Peyer's patch (tissue), 4 donors: ENCODE data around the gene DNAJC15. TPM values are rescaled to one million over a fixed set of nuclear protein-coding genes. Genes with fewer than 3 reads are reported as not detected.

Experiments
- DNase-seq, 3 donors: peaks; one replicate each; pipeline ENCODE4 v3.0.0-alpha.2; 2017 to 2019
- H3K27ac ChIP-seq, 4 donors: fragments of 200-600 bp; sonication (generic); one replicate each; pipeline ENCODE4 v1.5.1; 2016 to 2019
- H3K27me3 ChIP-seq, 2 donors: fragments of 200-600 bp; sonication (generic); one replicate each; pipeline ENCODE4 v1.5.1; 2019
- H3K36me3 ChIP-seq, 3 donors: fragments of 200-600 bp; sonication (generic); one replicate each; pipeline ENCODE4 v1.5.1; 2016 to 2019
- H3K4me1 ChIP-seq, 4 donors: fragments of 200-600 bp; sonication (generic); one replicate each; pipeline ENCODE4 v1.5.1; 2016 to 2019
- H3K4me3 ChIP-seq, 4 donors: fragments of 200-600 bp; sonication (generic); 1 replicate in 3 of 4; 2 replicates in 1 of 4; pipeline ENCODE4 v1.5.1; 2016 to 2019; ENCODE audit warnings: mild to moderate bottlenecking in 1 of 4
- H3K9me3 ChIP-seq, 4 donors: fragments of 200-600 bp; sonication (generic); one replicate each; pipeline ENCODE4 v1.5.1; 2016 to 2019; ENCODE audit warnings: mild to moderate bottlenecking in 1 of 4
- CTCF ChIP-seq, 6 experiments: fragments of 450-650 bp in 4 of 6; fragments of 200-600 bp in 2 of 6; sonication (generic) in 1 of 6; IDR thresholded peaks; one replicate each; pipeline ENCODE4 v1.5.1; 2017 to 2019; ENCODE audit warnings: antibody characterized with exemption in 6 of 6, mild to moderate bottlenecking in 3 of 6, moderate library complexity in 1 of 6
- POLR2A ChIP-seq, 2 donors: fragments of 450-650 bp; IDR thresholded peaks; one replicate each; pipeline ENCODE4 v1.5.1; 2017; ENCODE audit warnings: antibody characterized with exemption in 2 of 2, mild to moderate bottlenecking in 2 of 2, moderate library complexity in 2 of 2
- total RNA-seq, 4 donors: library from RNA; depleted of rRNA; stranded (reverse); fragments of >200 nt; gene quantifications; one replicate each; pipeline ENCODE4 v1.1.0, GENCODE V29; 2016

DNAJC15 gene
- total RNA-seq, 4 donors from 2014 or later: 5.8 to 27.5 (median 11.9) TPM

GRCh38 chr13:43143591-43143990 is 120.2 kb downstream of the DNAJC15 start:
- Histone ChIP-seq H3K27me3 (no peaks in the 10 kb centered on the region), H3K4me1 (no peaks in the 10 kb centered on the region), H3K36me3 (no peaks in the 10 kb centered on the region), H3K9me3 (no peaks in the 10 kb centered on the region), H3K4me3 (no peak overlapping the region), H3K27ac (no peak overlapping the region)
- DNase-seq: no peak
- TF ChIP-seq POLR2A (IDR thresholded peaks at IDR 0.05): no peak
- no peak for TF ChIP-seq CTCF (IDR thresholded peaks at IDR 0.05)

GRCh38 chr13:43145534-43146196 is 122.3 kb downstream of the DNAJC15 start:
- Histone ChIP-seq H3K27ac (no peak overlapping the region), H3K36me3 (no peaks in the 10 kb centered on the region), H3K4me1 (no peaks in the 10 kb centered on the region), H3K4me3 (no peak overlapping the region), H3K9me3 (no peaks in the 10 kb centered on the region), H3K27me3 (no peaks in the 10 kb centered on the region)
- TF ChIP-seq POLR2A (IDR thresholded peaks at IDR 0.05) (no peak), CTCF (IDR thresholded peaks at IDR 0.05) (no peak)
- no peak for DNase-seq

- Histone ChIP-seq H3K36me3 (no peaks in the 10 kb centered on the region), H3K9me3 (no peaks in the 10 kb centered on the region), H3K27me3 (no peaks in the 10 kb centered on the region), H3K27ac (no peak overlapping the region), H3K4me3 (no peak overlapping the region), H3K4me1 (no peaks in the 10 kb centered on the region)
- DNase-seq: no peak
- TF ChIP-seq POLR2A (IDR thresholded peaks at IDR 0.05) (no peak), CTCF (IDR thresholded peaks at IDR 0.05) (no peak)
These were observed 123.0 kb downstream of the DNAJC15 start for GRCh38 chr13:43146400-43146799.

GRCh38 chr13:43150369-43151207 is 127.2 kb downstream of the DNAJC15 start:
- no peaks in the 10 kb centered on the region for H3K4me1 ChIP-seq
- H3K36me3 ChIP-seq: no peaks in the 10 kb centered on the region
- H3K9me3 ChIP-seq: no peaks in the 10 kb centered on the region
- no peak for TF ChIP-seq POLR2A (IDR thresholded peaks at IDR 0.05)
- no peak for TF ChIP-seq CTCF (IDR thresholded peaks at IDR 0.05)
- no peak overlapping the region for H3K4me3 ChIP-seq
- DNase-seq: no peak
- no peak overlapping the region for H3K27ac ChIP-seq
- no peaks in the 10 kb centered on the region for H3K27me3 ChIP-seq

GRCh38 chr13:43153436-43154090 is 130.2 kb downstream of the DNAJC15 start:
- H3K27ac ChIP-seq: no peak overlapping the region
- H3K36me3 ChIP-seq: no peaks in the 10 kb centered on the region
- H3K27me3 ChIP-seq: no peaks in the 10 kb centered on the region
- no peaks in the 10 kb centered on the region for H3K9me3 ChIP-seq
- no peaks in the 10 kb centered on the region for H3K4me1 ChIP-seq
- DNase-seq: no peak
- TF ChIP-seq CTCF (IDR thresholded peaks at IDR 0.05) (no peak), POLR2A (IDR thresholded peaks at IDR 0.05) (no peak)
- no peak overlapping the region for H3K4me3 ChIP-seq
